ENCODE measurements around the gene ZBTB4.
"Not testable (repeated sequence)": the region's sequence is repeated elsewhere in the genome, so short reads cannot be mapped to it uniquely, and the experiment has no call there.

Gene ZBTB4

DNA sequence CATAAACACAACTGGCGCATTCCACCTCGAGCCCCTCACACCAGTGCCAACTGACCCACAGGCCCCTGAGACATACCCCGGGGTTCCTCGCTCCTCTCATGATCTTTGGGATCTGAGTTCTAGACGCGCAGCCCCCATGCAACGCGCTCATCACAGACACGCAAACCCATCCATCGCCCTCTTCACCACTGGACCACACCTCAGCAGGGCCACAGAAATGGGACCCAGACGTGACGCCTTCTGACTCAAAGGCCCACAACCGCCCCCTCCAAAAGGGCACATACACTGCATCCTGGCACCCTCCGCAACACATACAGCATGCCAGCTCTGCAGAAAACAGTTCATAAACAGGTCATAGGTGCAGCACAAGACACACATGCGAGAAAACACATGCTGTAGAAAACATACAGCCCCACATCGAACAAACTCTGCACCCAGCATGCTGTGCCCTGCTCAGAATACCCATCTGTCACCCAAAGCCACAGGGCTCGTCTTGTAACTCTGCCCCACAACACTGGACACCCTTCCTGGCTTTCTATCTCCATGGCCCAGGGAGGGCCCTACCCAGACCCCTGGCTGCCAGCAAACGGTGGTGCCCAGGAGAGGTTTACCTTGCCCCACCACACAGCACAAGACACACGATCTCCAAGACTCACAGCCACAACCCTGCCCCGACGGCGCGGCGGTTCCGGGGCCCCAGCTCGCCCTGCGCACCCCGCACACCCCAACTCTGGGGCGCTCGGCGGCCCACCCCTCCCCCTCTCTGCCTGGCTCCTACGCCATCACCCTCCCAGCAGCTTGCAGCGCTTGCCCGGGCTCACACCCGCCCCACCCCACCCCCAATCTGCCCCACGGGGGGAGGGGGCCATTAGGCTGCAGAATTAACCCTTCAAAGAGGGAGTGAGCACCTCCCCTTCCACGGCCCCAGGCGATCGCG is 887 bp downstream of the ZBTB4 start:
- peak overlapping the region; percentile 73 to 79 for H3K4me3 ChIP-seq (replicated peaks in 1 of 2; ENCODE audit: low read depth in 2 of 2, low read length in 2 of 2)
- TF ChIP-seq, protein P1, sequence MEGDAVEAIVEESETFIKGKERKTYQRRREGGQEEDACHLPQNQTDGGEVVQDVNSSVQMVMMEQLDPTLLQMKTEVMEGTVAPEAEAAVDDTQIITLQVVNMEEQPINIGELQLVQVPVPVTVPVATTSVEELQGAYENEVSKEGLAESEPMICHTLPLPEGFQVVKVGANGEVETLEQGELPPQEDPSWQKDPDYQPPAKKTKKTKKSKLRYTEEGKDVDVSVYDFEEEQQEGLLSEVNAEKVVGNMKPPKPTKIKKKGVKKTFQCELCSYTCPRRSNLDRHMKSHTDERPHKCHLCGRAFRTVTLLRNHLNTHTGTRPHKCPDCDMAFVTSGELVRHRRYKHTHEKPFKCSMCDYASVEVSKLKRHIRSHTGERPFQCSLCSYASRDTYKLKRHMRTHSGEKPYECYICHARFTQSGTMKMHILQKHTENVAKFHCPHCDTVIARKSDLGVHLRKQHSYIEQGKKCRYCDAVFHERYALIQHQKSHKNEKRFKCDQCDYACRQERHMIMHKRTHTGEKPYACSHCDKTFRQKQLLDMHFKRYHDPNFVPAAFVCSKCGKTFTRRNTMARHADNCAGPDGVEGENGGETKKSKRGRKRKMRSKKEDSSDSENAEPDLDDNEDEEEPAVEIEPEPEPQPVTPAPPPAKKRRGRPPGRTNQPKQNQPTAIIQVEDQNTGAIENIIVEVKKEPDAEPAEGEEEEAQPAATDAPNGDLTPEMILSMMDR (IDR thresholded peaks at IDR 0.05; ENCODE audit: low read depth, low read length) = no peak
- peak in 1 of 2 donors; percentile 53 for DNase-seq (ENCODE audit: low read depth in 2 of 2)

DNA sequence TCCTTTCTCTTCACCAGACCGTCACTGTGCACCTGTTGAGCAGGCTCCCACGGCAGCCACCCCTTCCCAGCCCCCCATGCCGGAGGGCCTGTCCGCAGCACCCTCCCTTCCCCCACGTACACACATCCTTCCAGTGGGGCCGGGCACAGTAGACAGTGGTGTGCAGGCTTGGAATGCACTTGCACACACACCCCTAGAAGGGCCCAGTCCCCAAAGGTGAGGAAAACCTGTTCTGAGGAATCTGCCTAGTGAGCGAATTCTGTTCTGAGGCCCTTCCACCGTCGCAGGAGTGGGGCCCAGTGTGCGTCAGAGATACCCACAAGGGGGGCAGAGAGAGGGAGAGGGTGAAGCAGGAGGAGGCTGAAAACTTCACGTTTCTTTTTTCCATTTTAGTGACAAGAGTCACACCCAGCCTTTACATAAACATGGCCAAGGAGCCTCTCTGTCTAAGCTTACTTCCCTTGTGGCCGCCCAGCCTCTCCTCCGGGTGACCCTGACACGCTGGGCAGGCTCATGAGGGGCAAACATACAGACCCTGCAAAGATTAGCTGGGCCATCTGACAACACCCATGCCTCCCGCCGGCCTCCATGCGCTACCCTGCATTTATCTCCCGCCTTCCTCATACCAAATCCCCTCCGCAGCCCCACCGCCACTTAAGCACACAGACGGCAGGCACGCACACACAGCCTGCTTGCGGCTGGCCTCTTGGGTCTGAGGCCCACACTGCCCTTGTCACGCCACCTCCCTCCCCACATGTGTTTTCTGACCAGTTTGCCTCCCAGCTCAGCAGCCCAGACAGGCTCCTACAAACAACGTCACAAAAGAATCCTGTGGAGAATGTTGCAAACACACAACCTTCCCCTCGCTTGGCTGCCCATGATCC is 1.8 kb downstream of the ZBTB4 start:
- TF ChIP-seq, protein P1 (IDR thresholded peaks at IDR 0.05; ENCODE audit: low read depth, low read length) = no peak
- peak overlapping the region; percentile 73 to 79 for H3K4me3 ChIP-seq (replicated peaks in 1 of 2; ENCODE audit: low read depth in 2 of 2, low read length in 2 of 2)
- peak; percentile 76 to 77 for DNase-seq (ENCODE audit: low read depth in 2 of 2)

DNA sequence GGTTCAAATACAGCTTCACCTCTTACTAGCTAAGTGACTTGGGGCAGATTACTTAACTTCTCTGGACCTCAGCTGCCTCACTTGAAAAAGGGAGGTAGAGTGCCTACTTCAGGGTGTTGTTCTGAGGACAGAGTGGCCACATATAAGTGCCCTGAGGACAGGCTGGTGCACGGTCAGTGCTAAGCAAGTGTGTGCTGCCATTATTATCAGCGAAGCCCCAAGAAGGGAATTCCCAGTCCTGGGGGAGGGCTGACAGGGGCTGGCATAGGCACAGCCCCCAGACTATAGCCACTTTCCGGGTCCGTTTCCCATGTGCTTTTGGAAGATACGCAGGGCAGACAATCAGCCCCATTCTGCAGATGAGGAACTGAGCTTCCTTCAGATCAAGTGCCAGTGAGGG is 2.5 kb downstream of the ZBTB4 start:
- no peak for DNase-seq (ENCODE audit: low read depth in 2 of 2)
- no peak overlapping the region for H3K4me3 ChIP-seq (replicated peaks in 1 of 2; ENCODE audit: low read depth in 2 of 2, low read length in 2 of 2)
- TF ChIP-seq, protein P1 (IDR thresholded peaks at IDR 0.05; ENCODE audit: low read depth, low read length) = no peak

DNA sequence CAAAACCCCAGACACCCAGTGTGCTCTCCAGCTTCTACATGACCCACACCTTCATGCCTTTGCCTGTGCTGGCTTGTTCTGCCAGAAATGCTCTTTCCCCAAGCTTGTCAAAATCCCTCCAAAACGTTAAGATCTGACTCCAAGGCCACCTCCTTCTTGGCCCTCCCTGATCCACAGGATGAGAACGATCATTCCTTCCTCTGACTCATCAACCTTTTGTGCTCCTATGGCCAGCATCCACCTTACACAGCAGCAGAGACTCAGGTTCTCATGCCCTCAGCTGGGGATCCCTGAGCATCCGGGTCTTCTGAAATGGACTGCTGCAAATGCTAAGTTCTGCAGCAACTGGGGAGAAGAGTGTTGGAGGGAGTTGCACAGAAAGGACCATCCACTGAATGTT is 2.9 kb downstream of the ZBTB4 start:
- DNase-seq (ENCODE audit: low read depth in 2 of 2) = peak; percentile 31 to 70
- TF ChIP-seq, protein P1 (IDR thresholded peaks at IDR 0.05; ENCODE audit: low read depth, low read length) = no peak
- H3K4me3 ChIP-seq (replicated peaks in 1 of 2; ENCODE audit: low read depth in 2 of 2, low read length in 2 of 2) = no peak overlapping the region

DNA sequence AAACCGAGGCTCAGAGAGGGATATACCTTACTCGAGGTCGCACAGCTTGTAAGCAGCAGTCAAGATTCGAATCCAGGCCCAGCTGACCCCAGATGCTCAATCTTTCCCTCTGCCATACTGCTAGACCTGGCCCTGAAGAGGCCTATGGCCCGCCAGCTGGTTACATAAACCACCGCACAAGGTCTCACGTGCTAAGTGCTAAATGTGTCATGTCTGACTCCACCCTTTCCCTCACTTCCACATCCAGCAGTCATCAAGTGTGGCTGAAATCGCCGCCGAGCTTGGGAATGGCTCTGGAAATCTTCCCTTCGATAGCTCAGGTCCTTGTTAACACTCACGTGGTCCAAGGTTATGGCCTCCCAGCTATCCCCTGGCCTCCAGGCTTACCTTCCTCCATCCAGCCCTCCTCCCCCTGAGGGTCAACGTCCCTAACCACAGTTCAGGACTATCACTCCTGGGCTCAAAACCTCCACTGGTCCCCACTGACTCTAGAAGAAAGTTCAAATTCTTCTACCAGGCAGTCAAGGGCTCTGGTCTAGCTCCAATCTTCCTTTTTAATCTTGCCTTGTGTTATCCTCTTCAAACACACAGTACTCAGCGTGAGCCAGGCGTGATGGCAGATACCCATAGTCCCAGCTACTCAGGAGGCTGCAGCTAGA is 3.5 kb downstream of the ZBTB4 start:
- peak; percentile 37 to 49 for DNase-seq (ENCODE audit: low read depth in 2 of 2)
- H3K4me3 ChIP-seq (replicated peaks in 1 of 2; ENCODE audit: low read depth in 2 of 2, low read length in 2 of 2) = no peak overlapping the region
- TF ChIP-seq, protein P1 (IDR thresholded peaks at IDR 0.05; ENCODE audit: low read depth, low read length) = no peak

DNA sequence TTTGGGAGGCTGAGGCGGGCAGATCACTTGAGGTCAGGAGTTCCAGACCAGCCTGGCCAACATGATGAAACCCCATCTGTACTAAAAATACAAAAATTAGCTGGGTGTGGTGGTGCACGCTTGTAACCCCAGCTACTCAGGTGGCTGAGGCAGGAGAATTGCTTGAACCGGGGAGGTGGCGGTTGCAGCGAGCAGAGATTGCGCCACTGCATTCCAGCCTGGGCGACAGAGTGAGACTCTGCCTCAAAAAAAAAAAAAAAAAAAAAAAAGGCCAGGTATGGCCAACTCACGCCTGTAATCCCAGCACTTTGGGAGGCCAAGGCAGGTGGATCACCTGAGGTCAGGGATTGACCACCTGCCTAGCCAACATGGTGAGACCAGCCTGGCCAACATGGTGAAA is 4.7 kb downstream of the ZBTB4 start:
- DNase-seq (ENCODE audit: low read depth in 2 of 2) = not testable (repeated sequence)

More for the DNA sequence above, 4.7 kb downstream of the ZBTB4 start:
- not testable (repeated sequence) for H3K4me3 ChIP-seq (replicated peaks in 1 of 2; ENCODE audit: low read depth in 2 of 2, low read length in 2 of 2)
